ENCODE data around the gene PTPRN2.
"Not testable (repeated sequence)": the region's sequence is repeated elsewhere in the genome, so short reads cannot be mapped to it uniquely, and the experiment has no call there.

The PTPRN2 gene

DNA sequence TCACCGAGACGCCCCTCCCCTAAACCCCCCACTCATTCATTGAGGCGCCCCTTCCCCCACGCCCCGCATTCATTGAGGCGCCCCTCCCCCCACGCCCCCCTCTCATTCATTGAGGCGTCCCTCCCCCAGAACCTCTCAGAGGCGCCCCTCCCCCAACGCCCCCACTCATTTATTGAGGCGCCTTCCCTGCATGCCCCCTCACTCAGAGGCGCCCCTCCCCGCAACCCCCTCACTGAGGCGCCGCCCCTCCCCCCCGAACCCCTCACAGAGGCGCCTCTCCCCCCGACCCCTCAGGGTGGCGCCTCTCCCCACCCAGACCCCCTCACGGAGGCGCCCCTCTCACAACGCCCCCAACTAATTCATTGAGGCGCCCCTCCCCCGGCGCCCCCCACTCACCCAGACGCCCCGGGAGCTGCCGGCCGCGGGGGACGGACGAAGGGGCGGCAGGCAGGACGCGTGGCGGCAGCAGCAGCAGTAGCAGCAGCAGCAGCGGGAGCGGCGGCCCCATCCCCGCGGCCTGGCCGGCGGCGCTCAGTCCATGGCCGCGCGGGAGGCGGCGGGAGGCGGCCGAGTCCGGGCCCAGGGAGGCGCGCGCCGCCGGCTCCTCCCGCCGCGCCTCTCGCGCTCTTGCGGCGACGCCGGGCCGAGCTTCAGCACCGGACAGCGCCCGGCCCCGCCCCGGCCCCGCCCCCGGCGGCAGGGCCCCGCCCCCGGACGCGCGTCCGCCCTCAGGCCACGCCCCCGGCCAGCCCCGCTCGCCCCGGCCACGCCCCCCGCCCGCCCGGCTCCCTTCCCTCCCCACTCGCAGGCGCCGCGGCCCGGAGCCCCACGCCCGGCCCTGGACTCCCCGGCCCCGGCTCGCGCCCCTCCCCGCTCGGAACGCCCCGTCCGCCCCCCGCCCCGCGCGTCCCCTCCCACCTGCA is at the start of gene PTPRN2:
PTPRN2 (minus strand) TSS at position 662 of the 923 bp plus-strand sequence.
- in situ Hi-C loops (cut with HindIII; ENCODE audit: low pct_ligation_motif_present, low pct_unique_long_range_greater_than_20kb, low sequenced_read_pairs), result no loop called here
- peak; percentile 84 for DNase-seq

- no peak for DNase-seq
- in situ Hi-C loops (cut with HindIII; ENCODE audit: low pct_ligation_motif_present, low pct_unique_long_range_greater_than_20kb, low sequenced_read_pairs), result no loop called here
Observed at GRCh38 chr7:158633055-158633956, 45.7 kb upstream of the PTPRN2 start.

DNA sequence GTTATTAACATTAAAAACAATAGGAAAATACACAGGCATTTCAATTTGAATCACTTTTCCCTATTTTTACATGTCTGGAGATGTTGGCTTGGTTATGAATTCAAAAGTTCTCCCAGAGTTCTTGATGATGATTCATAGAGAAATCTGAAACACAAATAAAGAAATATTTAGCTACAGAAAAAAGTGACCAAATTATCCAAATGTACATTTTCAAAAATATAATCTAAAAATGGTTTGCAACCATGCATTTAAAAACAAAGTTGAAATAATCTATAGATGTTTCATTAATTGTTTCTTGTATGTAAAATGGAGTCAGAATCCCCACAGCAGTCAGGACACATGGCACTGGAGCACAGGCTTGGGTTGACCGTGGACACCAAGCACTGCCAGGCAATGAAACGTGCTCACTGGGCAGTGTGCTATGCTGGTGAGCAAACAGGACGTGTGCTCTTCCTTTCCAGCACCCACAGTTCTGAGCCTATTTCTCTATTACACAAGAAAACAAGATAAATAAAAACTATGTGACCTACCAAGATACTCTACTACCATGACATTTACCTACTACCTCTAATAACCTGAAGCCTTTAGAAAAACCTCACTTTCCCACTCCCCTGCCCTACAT is 44.1 kb upstream of the PTPRN2 start:
- in situ Hi-C loops (cut with HindIII; ENCODE audit: low pct_ligation_motif_present, low pct_unique_long_range_greater_than_20kb, low sequenced_read_pairs), result no loop called here
- DNase-seq, result no peak

DNA sequence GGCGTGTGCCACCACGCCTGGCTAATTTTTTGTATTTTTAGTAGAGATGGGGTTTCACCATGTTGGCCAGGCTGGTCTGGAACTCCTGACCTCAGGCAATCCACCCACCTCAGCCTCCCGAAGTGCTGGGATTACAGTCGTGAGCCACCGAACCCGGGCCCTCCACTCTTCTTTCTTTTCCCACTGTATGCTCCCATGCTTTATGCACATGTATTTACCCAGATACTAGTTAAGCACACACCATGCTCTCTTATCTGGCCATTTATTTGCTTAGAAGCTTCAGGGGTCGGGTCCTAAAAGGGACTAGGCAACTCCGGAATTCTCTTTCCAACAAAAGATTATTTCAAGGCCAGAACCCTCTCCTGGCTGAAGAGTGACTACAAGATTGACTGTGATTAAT is 38.7 kb upstream of the PTPRN2 start:
- in situ Hi-C loops (cut with HindIII; ENCODE audit: low pct_ligation_motif_present, low pct_unique_long_range_greater_than_20kb, low sequenced_read_pairs); DNase-seq: not testable (repeated sequence)

DNA sequence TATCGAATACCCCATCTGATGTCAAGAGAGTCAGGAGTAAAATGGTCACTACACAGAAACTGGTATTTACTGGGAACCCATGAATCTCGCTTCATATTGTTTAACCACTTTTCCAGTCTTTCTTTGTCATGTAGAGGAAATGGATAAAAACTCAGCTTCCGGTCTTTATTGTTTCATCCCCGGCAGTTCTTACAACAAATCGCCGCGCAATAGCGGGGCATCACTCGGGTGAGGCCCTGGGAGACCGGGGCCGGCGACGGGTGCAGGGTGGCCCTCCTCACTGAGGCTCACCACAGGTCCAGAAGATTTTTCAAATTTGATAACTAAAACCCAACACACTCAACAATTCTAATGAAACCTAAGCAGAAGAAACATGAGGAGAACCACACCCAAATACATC is 35.6 kb upstream of the PTPRN2 start:
- no peak for DNase-seq
- in situ Hi-C loops (cut with HindIII; ENCODE audit: low pct_ligation_motif_present, low pct_unique_long_range_greater_than_20kb, low sequenced_read_pairs), result no loop called here

GRCh38 chr7:158620839-158621441 is 33.3 kb upstream of the PTPRN2 start:
- DNase-seq, result no peak

GRCh38 chr7:158620418-158620817 is 32.8 kb upstream of the PTPRN2 start:
- in situ Hi-C loops (cut with HindIII; ENCODE audit: low pct_ligation_motif_present, low pct_unique_long_range_greater_than_20kb, low sequenced_read_pairs), result no loop called here
- no peak for DNase-seq

More at GRCh38 chr7:158620839-158621441, 33.3 kb upstream of the PTPRN2 start:
- in situ Hi-C loops (cut with HindIII; ENCODE audit: low pct_ligation_motif_present, low pct_unique_long_range_greater_than_20kb, low sequenced_read_pairs), result no loop called here

DNA sequence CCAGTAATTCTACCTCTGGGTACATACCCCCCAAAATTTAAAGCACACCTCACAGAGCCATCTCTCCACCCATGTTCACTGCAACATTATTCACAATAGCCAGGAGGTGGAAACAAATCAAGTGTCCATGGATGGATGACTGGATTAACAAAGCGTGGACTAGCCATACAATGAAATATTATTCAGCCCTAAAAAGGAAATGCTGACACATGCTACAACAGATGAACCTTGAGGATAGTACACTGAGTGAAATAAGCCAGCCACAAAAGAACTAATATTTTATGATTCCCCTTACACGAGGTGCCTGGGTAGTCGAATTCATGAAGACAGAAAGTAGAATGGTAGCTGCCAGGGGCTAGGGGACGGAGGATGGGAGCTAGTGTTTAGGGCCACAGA is 31.1 kb upstream of the PTPRN2 start:
- no peak for DNase-seq
- in situ Hi-C loops (cut with HindIII; ENCODE audit: low pct_ligation_motif_present, low pct_unique_long_range_greater_than_20kb, low sequenced_read_pairs), result no loop called here

DNA sequence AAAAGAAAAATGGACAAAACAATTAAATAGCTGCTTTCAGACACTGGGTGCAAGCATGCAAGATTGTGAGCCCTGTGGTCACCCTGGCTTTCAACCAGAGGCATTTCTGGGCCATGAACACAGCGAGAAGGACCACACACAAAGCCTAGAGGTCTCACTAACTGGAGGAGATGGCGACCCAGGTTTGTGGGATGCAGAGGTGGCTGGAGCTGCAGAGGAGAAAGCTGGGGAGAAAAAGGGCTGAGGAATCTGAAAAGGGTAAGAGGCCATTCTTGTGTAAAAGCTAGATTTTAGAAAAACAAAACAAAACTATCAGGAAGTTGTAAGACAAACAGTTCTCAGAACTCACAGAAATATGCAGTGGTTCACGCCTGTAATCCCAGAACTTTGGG is 30.1 kb upstream of the PTPRN2 start:
- in situ Hi-C loops (cut with HindIII; ENCODE audit: low pct_ligation_motif_present, low pct_unique_long_range_greater_than_20kb, low sequenced_read_pairs), result no loop called here
- no peak for DNase-seq

DNA sequence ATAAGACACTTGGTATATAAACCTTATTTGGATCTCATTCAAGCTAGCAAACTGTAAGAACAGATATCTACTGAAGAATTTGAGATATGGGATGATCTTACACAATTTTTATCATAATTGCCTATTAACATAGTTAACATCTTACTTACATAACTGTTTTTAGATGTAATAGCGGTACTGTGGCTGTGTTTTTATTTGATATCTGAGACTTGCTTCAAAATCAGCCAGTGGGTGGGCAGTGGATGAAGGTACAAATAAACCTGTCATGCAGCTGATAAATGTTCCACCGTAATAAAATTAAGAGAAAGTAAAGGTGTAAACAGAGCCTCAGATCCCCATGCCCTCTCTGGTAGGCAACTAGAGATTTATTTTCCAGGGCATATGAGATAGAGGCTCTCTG is 28.4 kb upstream of the PTPRN2 start:
- in situ Hi-C loops (cut with HindIII; ENCODE audit: low pct_ligation_motif_present, low pct_unique_long_range_greater_than_20kb, low sequenced_read_pairs), result no loop called here
- DNase-seq, result no peak

- no peak for DNase-seq
- in situ Hi-C loops (cut with HindIII; ENCODE audit: low pct_ligation_motif_present, low pct_unique_long_range_greater_than_20kb, low sequenced_read_pairs), result no loop called here
Observed at GRCh38 chr7:158614700-158615099, 27.1 kb upstream of the PTPRN2 start.

DNA sequence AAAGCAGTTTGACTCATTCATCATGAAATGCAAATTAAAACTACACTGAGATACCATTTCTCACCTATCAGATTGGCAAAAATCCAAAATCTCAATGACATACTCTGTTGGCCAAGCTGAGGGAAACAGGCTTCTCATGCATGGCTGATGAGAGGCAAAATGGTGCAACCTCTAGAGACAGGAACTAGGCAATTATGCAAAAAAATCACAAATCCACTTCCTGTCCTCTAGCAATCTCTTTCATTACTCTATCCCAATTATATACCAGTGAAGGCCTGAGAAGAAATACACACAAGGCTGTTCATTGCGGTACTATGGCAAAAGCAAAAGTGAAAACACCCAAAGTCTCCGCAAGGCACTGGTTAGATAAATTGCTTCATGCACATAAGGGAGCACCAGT is 25.9 kb upstream of the PTPRN2 start:
- no peak for DNase-seq
- in situ Hi-C loops (cut with HindIII; ENCODE audit: low pct_ligation_motif_present, low pct_unique_long_range_greater_than_20kb, low sequenced_read_pairs), result no loop called here

GRCh38 chr7:158612546-158612945 is 24.9 kb upstream of the PTPRN2 start:
- in situ Hi-C loops (cut with HindIII; ENCODE audit: low pct_ligation_motif_present, low pct_unique_long_range_greater_than_20kb, low sequenced_read_pairs), result no loop called here
- no peak for DNase-seq

GRCh38 chr7:158611541-158611940 is 23.9 kb upstream of the PTPRN2 start:
- in situ Hi-C loops (cut with HindIII; ENCODE audit: low pct_ligation_motif_present, low pct_unique_long_range_greater_than_20kb, low sequenced_read_pairs), result no loop called here
- no peak for DNase-seq

DNA sequence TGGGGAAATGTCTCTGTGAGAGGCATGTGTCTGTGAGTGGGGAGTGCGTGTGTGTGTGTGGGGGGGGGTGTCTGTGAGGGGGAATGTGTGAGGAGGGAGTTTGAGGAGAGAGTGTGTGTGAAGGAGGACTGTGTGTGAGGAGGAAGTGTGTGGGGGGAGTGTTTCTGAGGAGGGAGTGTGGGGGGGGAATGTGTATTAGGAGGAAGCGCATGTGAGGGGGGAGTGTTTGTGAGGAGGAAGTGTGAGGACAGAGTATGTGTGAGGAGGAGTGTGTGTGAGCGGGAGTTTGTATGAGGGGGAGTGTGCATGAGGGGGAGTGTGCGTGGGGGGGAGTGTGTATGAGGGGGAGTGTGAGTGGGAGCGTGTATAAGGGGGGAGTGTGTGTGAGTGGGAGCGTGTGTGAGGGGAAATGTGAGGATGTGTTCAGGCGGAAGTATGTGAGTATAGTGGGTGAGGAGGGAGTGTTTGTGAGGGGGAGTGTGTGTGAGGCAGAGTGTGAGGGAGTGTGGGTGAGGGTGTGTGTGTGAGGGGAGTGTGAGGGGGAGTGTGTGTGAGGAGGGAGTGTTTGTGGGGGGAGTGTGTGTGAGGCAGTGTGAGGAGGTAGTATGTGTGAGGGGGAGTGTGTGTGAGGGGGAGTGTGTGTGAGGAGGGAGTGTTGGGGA is 21.8 kb upstream of the PTPRN2 start:
- DNase-seq, result no peak
- in situ Hi-C loops (cut with HindIII; ENCODE audit: low pct_ligation_motif_present, low pct_unique_long_range_greater_than_20kb, low sequenced_read_pairs), result no loop called here

- DNase-seq, result no peak
- in situ Hi-C loops (cut with HindIII; ENCODE audit: low pct_ligation_motif_present, low pct_unique_long_range_greater_than_20kb, low sequenced_read_pairs), result no loop called here
Observed at GRCh38 chr7:158607563-158607962, 19.9 kb upstream of the PTPRN2 start.

DNA sequence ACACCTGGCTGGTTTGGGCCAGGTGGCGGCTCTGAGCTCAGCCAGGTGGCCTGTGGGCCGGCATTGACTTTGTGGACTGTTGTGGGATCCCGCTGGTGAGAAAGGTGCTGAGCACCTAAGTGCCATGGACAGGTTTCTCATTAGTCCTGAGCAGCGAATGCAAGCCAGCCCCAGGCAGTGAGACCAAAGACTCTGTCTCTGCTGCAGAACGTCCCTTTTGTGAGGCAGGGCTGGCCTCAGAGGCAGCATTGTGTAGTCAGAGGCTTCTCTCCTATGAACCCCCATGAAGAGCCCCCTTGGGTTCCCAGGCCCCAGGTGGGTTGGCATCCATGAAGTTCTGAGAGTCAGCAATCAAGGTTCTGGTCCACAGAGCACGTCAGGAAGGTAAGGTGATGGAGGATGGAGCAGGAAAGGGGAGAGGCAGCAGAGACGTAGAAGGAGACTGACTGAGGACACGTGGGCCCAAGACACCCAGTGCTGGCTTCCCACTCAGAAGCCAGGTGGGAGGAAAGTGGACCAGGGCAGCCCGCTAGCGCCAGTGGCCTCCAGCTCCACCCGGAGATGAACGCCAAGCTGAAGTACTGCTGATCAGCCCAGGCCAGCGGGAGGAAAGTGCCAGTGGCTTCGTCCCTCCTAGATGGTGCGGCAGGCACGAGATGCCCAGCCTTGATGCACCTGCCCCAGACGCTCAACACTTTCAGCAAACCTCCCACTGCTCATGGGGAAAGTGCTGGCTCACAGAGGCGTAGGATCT is 19.2 kb upstream of the PTPRN2 start:
- in situ Hi-C loops (cut with HindIII; ENCODE audit: low pct_ligation_motif_present, low pct_unique_long_range_greater_than_20kb, low sequenced_read_pairs), result no loop called here
- DNase-seq, result no peak

DNA sequence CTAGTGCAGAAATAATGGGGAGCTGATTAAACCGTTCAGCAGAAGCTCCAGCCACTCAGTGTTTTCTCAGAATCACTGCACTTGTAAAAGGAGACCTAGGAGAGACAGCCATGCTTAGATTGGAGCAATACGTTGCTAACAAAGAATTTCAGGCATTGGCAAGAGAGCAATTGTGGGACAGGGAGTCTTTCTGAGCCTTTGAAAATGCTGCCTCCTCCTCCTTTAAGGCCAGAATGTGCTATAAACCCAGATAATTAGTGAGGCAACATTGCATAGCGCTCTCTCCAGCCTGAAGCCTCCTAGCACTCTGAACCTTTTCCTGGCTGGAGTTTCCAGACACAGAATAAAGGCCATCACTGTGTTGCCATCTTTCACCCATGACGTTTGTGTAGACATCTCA is 18.5 kb upstream of the PTPRN2 start:
- DNase-seq, result no peak
- in situ Hi-C loops (cut with HindIII; ENCODE audit: low pct_ligation_motif_present, low pct_unique_long_range_greater_than_20kb, low sequenced_read_pairs), result no loop called here

Measured in ACHN (cell line).